Vagina (tissue), 2 donors: ENCODE results near the gene COX7A2.

ENCODE experiments used
- POLR2A ChIP-seq, 2 donors: fragments of 450-650 bp; IDR thresholded peaks; one replicate each; pipeline ENCODE4 v1.6.1; 2017; ENCODE audit warnings: antibody characterized with exemption in 2 of 2, mild to moderate bottlenecking in 2 of 2, moderate library complexity in 2 of 2
- POLR2AphosphoS5 ChIP-seq, 2 donors: sonication (generic); formaldehyde crosslinking; IDR thresholded peaks; one replicate each; pipeline ENCODE4 v1.9.0; 2017; ENCODE audit warnings: antibody characterized with exemption in 2 of 2, mild to moderate bottlenecking in 2 of 2, low read depth in 1 of 2; ENCODE audit not compliant: insufficient read depth in 1 of 2
- TF ChIP-seq, protein P1 (sequence below), 3 experiments: fragments of 450-650 bp in 2 of 3; fragments of 200-600 bp in 1 of 3; sonication (generic) in 1 of 3; IDR thresholded peaks; one replicate each; pipeline ENCODE4 v1.5.1; 2017 to 2019; ENCODE audit warnings: antibody characterized with exemption in 3 of 3, mild to moderate bottlenecking in 2 of 3, moderate library complexity in 2 of 3

DNA sequence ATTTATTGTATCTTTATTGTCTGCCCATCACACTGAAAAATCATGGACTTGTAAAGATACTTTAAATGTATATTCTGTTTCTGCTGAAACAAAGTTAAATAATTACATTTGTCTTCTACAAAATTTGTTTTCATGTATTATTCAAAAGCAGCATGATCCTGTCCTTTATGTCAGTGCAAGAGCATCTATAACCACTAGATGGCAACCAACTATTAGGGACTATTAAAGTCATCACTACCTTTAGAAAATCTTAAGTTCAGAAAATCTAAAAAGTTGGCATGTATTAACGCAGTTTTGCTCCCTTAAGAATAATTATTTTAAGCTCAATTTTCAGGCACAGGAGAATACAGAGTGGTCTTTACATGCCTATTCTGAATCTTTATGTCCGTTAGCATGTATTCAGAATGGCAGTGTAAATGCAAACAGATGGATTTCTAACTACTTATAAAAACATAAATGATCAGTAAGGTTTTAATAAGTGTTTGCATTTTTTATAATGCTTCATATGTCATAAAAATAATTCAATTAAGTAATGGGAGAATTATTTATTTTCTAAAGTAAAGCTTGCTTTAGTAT, 23.2 kb upstream of the COX7A2 start:
- TF ChIP-seq POLR2A (IDR thresholded peaks at IDR 0.05): no peak
- TF ChIP-seq, protein P1, sequence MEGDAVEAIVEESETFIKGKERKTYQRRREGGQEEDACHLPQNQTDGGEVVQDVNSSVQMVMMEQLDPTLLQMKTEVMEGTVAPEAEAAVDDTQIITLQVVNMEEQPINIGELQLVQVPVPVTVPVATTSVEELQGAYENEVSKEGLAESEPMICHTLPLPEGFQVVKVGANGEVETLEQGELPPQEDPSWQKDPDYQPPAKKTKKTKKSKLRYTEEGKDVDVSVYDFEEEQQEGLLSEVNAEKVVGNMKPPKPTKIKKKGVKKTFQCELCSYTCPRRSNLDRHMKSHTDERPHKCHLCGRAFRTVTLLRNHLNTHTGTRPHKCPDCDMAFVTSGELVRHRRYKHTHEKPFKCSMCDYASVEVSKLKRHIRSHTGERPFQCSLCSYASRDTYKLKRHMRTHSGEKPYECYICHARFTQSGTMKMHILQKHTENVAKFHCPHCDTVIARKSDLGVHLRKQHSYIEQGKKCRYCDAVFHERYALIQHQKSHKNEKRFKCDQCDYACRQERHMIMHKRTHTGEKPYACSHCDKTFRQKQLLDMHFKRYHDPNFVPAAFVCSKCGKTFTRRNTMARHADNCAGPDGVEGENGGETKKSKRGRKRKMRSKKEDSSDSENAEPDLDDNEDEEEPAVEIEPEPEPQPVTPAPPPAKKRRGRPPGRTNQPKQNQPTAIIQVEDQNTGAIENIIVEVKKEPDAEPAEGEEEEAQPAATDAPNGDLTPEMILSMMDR (IDR thresholded peaks at IDR 0.05): peak; percentile 68 to 76 (median 70)
- no peak for TF ChIP-seq POLR2AphosphoS5 (IDR thresholded peaks at IDR 0.05; ENCODE audit: insufficient read depth in 1 of 2, low read depth in 1 of 2)
